ENCODE data around the gene FLNA.
A peak's percentile ranks its signal among the peaks of the same experiment; 100 is the strongest.

FLNA gene

GRCh38 chrX:154382483-154383069 lies 8.1 kb upstream of the FLNA start:
- TF ChIP-seq CTCF (IDR thresholded peaks at IDR 0.05; ENCODE audit: extremely low read depth, missing control alignments): no peak
- DNase-seq (ENCODE audit: low spot score): no peak

- no peak for DNase-seq (ENCODE audit: low spot score)
- TF ChIP-seq CTCF (IDR thresholded peaks at IDR 0.05; ENCODE audit: extremely low read depth, missing control alignments): no peak
Measured at GRCh38 chrX:154381271-154381670, 6.8 kb upstream of the FLNA start.

- DNase-seq (ENCODE audit: low spot score): no peak
- no peak for TF ChIP-seq CTCF (IDR thresholded peaks at IDR 0.05; ENCODE audit: extremely low read depth, missing control alignments)
Measured at GRCh38 chrX:154380787-154381186, 6.4 kb upstream of the FLNA start.

GRCh38 chrX:154380153-154380552 lies 5.7 kb upstream of the FLNA start:
- TF ChIP-seq CTCF (IDR thresholded peaks at IDR 0.05; ENCODE audit: extremely low read depth, missing control alignments): no peak
- no peak for DNase-seq (ENCODE audit: low spot score)

GRCh38 chrX:154379569-154379951 lies 5.1 kb upstream of the FLNA start:
- no peak for TF ChIP-seq CTCF (IDR thresholded peaks at IDR 0.05; ENCODE audit: extremely low read depth, missing control alignments)
- DNase-seq (ENCODE audit: low spot score): no peak

- no peak for TF ChIP-seq CTCF (IDR thresholded peaks at IDR 0.05; ENCODE audit: extremely low read depth, missing control alignments)
- DNase-seq (ENCODE audit: low spot score): peak; percentile 92
Measured at GRCh38 chrX:154378799-154379568, 4.5 kb upstream of the FLNA start, which contains the start of gene EMD. Gene EMD (plus strand): TSS chrX:154379295. CDS start chrX:154379485, 190 bp downstream.

- DNase-seq (ENCODE audit: low spot score): peak; percentile 89
- TF ChIP-seq CTCF (IDR thresholded peaks at IDR 0.05; ENCODE audit: extremely low read depth, missing control alignments): no peak
Measured at GRCh38 chrX:154378059-154378798, 3.8 kb upstream of the FLNA start.

All from GM20000 (cell line).